GM12892 (cell line): ENCODE results near the gene FAM174C.
A peak's percentile ranks its signal among the peaks of the same experiment; 100 is the strongest.

Experiments used
- DNase-seq: peaks from one replicate; pipeline ENCODE4 v3.0.0; 2011; ENCODE audit not compliant: insufficient read length
- FAIRE-seq: peaks from 2 replicates; lab custom pipeline; 2011; peaks lifted over from hg19 to GRCh38; lab: Jason Lieb, UNC
- POLR2A ChIP-seq: IDR thresholded peaks from 2 replicates; pipeline ENCODE4 v1.6.1; 2011; ENCODE audit warnings: low read depth, low read length, control low read depth
- POLR2AphosphoS5 ChIP-seq: IDR thresholded peaks from 2 replicates; pipeline ENCODE4 v1.6.1; 2011; ENCODE audit warnings: low read depth, low read length, control low read depth
- TAF1 ChIP-seq: IDR thresholded peaks from 2 replicates; pipeline ENCODE4 v1.6.1; 2011; ENCODE audit warnings: low read depth, mild to moderate bottlenecking, control low read depth, low read length, borderline replicate concordance

FAM174C gene

GRCh38 chr19:1261798-1262622, 13.3 kb upstream of the FAM174C start:
- DNase-seq (no peak), FAIRE-seq (peak; percentile 70)
- no peak for TF ChIP-seq TAF1
- TF ChIP-seq POLR2A = no peak
- no peak for TF ChIP-seq POLR2AphosphoS5

- TF ChIP-seq TAF1 (no peak), POLR2AphosphoS5 (no peak), POLR2A (no peak)
- FAIRE-seq (peak; percentile 36), DNase-seq (no peak)
Measured at GRCh38 chr19:1262623-1263123, 12.7 kb upstream of the FAM174C start.

GRCh38 chr19:1263188-1263587, 12.1 kb upstream of the FAM174C start:
- FAIRE-seq (no peak), DNase-seq (no peak)
- TF ChIP-seq POLR2AphosphoS5 (no peak), TAF1 (no peak), POLR2A (no peak)

GRCh38 chr19:1264801-1265614, 10.3 kb upstream of the FAM174C start:
- FAIRE-seq = peak; percentile 82
- DNase-seq = no peak

GRCh38 chr19:1265615-1266128, 9.7 kb upstream of the FAM174C start:
- TF ChIP-seq POLR2A = no peak
- no peak for TF ChIP-seq POLR2AphosphoS5
- TF ChIP-seq TAF1 = no peak
- DNase-seq (no peak), FAIRE-seq (no peak)

More at GRCh38 chr19:1264801-1265614, 10.3 kb upstream of the FAM174C start:
- no peak for TF ChIP-seq POLR2AphosphoS5
- no peak for TF ChIP-seq POLR2A
- TF ChIP-seq TAF1 = no peak

GRCh38 chr19:1266129-1266915, 9.0 kb upstream of the FAM174C start:
- TF ChIP-seq POLR2A = no peak
- DNase-seq = peak; percentile 88
- FAIRE-seq = peak; percentile 96

- TF ChIP-seq POLR2AphosphoS5 (no peak), TAF1 (no peak), POLR2A (no peak)
- FAIRE-seq (peak; percentile 81), DNase-seq (peak; percentile 63)
Measured at GRCh38 chr19:1266916-1267476, 8.3 kb upstream of the FAM174C start.

GRCh38 chr19:1267477-1268225, 7.7 kb upstream of the FAM174C start:
- TF ChIP-seq POLR2A = no peak
- TF ChIP-seq TAF1 = no peak
- no peak for TF ChIP-seq POLR2AphosphoS5
- no peak for FAIRE-seq
- DNase-seq = no peak

- TF ChIP-seq POLR2AphosphoS5 = no peak
- FAIRE-seq (peak; percentile 17), DNase-seq (no peak)
Measured at GRCh38 chr19:1268226-1269064, 6.9 kb upstream of the FAM174C start.

GRCh38 chr19:1269065-1269477, 6.3 kb upstream of the FAM174C start, which contains the start of gene CIRBP:
Gene CIRBP (plus strand): TSS chr19:1269332. CDS start chr19:1270934, 1,602 bp downstream.
- FAIRE-seq = peak; percentile 99

More at GRCh38 chr19:1269065-1269477, 6.3 kb upstream of the FAM174C start, which contains the start of gene CIRBP:
- TF ChIP-seq POLR2A (peak; percentile 98), TAF1 (peak; percentile 86), POLR2AphosphoS5 (peak; percentile 99)
- peak; percentile 98 for DNase-seq
